Midbrain (tissue), 1 donor: Measurements from ENCODE around the gene ENPP7.

Experiments used
- DNase-seq: peaks from one replicate; lab custom pipeline; 2025; lab: John Stamatoyannopoulos, UW

The ENPP7 gene, protein sequence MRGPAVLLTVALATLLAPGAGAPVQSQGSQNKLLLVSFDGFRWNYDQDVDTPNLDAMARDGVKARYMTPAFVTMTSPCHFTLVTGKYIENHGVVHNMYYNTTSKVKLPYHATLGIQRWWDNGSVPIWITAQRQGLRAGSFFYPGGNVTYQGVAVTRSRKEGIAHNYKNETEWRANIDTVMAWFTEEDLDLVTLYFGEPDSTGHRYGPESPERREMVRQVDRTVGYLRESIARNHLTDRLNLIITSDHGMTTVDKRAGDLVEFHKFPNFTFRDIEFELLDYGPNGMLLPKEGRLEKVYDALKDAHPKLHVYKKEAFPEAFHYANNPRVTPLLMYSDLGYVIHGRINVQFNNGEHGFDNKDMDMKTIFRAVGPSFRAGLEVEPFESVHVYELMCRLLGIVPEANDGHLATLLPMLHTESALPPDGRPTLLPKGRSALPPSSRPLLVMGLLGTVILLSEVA

DNA sequence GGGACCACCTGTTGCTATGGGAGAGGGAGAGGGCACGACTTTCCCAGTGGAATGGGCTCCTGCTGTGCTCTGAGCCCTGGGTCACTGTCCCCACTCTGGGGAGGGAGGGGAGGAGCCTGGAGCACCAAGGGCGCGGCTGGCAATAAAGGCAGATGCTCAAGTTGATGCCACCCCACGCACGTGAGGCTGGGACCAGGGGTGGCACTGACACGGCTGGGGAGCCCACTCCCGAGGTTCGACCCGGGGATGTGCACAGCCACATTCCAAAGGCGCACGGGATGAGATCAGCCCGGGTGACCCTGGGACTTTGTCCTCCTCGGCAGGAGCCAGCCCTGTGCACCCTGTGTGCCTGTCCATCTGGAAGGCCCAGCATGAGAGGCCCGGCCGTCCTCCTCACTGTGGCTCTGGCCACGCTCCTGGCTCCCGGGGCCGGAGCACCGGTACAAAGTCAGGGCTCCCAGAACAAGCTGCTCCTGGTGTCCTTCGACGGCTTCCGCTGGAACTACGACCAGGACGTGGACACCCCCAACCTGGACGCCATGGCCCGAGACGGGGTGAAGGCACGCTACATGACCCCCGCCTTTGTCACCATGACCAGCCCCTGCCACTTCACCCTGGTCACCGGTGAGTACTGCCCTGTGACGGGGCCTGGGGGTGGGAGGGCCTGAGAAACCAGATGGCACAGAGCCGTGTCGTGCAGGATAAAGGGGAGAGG, at the start of gene ENPP7:
ENPP7 (plus strand) TSS at position 175 of the 715 bp plus-strand sequence; CDS start at position 372, 197 bp downstream.
- no peak for DNase-seq

DNA sequence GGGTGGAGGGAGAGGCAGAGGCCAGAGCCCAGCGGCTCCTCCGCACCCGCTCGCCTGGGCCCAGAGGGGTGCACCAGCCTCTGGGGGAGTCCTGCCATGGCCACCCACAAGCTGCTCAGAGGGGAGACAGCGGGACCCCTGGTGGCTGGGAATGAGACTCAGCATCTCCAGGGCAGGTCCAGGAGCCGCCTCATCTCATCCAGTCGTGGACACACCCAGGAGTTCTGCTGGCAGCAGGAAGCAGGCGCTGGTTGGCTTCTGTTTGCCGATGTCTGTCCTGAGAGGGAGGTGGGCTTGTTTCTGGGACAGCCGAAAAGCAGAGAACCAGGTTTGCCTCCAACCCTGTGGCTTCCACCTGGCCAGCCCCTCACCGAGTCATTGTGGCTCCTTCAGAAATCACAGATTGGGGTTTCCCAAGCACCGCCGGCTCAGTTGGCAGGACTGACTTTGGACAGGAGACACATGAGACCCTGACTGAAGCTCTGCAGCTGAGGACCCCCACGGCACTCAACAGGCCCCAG, 49.6 kb upstream of the ENPP7 start:
- no peak for DNase-seq

DNA sequence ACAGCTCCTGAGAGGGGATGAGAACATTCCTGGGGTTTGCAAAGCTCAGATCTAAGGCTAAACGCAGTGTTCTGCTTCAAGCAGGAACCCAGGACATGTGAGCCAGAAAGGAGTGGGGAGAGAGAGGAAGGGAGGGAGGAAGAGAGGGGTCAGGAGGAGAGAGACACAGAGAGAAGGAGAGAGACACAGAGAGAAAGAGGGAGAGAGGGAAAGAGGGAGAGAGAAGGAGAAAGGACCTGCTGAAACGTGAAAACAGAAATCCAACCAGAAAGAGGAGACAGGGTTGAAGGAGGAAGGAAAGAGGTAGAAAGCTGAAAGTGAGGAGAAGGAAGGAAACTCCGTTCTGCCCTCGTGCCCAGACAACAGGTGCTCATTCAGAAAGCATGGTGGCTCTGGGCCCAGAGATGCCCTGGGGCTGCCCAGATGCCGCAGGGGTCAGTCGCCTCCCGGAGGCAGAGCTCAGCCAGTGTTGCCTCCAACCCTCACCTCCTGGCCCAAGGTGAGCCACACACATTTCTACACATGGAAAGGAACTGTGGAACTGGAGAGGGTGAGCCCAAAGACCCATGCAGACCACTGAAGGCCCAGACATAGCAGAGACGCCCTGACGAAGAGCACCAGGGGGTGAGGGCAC, 49.0 kb upstream of the ENPP7 start:
- DNase-seq, result no peak

DNA sequence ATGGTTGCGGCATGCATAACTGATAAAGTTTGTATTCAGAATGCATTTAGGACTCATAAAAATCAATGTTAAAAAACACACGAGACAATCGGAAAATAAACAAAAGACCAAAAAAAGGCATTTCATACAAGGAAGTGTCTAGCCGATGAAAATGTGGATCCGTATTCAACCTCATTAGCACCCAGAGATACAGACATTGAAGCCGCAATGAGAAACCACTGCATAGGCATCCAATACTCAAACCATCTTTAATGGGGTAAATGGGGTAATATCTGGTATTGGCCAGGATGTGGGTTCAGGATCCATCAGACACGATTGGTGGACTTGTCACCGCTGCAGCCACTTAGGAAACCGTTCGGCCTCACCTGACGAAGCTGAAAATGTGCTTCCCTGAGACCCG, 47.4 kb upstream of the ENPP7 start:
- DNase-seq, result no peak

DNA sequence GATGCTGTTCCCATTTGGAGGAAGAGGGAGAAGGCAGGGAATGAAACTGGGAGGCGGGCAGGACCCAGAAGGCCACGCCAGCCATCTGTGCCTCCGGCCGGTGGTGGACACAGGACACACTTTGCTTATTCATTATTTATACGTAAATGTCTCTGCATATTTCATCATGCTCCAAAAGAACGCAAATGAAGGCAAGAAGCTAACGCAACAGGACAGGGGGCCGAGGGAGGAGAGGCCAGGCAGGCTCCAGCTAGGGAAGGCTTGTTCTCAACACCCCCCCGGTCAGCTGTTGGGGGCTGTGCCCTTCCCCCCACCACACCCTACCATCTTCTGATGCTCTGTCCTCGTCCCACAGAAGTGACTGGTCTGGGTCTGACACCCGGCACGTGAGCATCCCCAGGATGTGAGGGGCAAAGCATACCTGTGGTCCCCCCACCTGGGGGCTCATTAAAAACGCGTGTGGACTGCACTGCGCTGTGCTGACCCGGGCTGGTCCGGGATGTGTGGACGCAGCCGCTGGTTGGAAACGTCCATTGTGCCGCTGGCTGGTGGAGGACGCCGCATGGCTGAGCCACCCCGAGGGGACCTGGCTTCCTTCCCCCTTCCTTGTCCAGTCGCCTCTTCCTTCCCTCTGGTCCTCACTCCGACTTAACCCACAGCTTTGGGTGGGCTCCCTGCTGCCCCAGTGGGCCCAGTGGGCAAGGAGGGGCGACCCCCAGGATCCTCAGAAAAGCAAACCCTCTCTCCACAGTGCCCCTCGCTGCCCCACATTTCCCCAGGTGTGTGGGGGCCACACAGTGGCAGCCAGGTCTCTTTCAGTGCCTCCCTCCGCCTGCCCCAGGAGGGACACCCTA, 46.4 kb upstream of the ENPP7 start:
- DNase-seq, result no peak

DNA sequence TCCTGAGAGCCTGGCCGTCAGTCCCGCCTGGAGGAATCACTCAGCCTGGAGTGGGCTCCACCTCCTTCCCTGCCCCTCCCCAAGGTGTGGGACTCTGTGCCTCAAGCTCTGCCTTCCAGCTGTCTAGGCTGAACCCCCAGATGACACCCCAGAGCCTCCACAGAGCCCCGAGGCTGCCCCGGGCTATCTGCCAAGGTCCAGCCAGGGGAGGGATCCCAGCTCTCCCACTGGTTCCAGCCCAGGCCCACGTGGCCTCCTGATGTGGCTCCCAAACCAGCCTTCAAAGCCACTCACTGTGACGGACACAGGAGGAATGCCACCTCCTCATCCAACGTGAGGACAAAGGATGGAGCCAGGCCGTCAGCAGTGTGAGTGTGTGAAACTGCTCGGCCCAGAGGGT, 45.6 kb upstream of the ENPP7 start:
- no peak for DNase-seq

DNA sequence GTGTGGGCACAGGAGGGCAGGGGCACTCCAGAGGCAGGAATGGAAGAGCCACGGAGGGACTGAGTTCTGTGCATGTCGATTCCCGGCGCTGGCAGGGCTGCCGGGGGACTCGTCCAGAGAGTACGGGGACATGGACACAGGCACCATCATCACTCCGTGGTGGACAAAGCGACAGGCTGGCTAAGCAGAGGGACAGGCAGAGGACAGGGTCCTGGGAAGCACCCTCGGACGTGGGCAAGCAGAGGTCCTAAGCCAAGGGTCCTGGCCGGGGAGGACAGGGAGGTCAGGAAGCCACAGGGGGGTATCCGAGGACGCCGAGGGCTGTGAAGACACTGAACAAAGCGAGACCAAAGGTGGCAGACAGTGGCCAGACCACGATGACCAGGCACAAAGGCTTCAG, 44.3 kb upstream of the ENPP7 start:
- DNase-seq, result no peak

DNA sequence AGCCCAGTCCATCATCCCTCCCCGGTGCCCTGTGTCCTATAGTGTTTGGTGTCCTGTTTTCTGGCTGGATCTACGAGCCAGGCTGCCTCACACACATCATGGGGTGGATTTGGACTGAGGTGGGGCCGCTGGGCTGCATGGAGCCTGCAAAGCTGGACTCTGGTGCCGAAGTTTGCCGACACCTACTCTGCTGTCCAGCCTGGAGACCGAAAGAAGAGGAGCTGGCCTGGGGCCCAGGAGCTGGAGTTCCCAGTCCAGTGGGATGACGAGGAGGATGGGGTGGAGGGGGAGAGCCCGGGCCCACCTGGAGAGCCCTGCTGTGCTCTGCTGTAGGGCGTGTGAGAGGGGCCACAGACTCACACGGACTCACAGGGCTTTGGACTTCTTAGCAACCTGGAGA, 40.3 kb upstream of the ENPP7 start:
- no peak for DNase-seq

DNA sequence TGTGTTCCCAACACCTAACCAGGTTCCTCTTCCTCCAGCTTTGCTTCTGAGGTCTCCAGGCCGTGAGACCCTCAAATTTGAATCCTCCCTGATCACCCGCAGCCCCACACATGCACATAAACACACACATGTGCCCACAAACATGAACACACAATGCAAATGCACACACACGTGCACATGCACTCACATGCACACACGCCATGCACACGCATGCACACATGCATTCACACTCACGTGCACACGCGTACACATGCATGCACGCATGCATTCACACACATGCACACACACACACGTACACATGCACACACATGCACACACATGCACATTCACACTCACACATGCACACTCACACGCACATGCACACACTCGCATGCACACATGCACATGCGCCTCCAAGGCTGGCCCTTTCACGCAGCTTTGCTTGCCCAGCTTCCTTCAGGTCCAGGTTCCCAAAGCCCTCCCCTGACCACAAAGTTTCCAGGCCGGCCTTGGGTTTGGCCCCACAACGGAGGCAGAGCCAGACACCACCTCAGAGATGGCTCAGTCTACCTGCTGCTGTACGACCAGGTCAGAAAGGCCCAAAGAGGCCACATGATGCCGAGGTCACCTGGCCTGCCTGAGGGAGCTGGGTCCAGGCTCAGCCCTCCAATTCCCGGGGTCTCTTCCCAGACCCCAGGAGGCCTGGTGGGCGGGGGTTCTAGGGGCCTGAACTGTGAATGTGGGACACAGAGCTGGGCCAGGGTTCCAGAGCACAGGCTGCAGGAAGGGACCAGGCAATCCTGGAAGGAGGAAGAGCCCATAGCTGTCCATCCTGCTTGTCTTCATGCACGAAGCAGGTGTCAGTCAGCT, 39.5 kb upstream of the ENPP7 start:
- DNase-seq, result no peak

DNA sequence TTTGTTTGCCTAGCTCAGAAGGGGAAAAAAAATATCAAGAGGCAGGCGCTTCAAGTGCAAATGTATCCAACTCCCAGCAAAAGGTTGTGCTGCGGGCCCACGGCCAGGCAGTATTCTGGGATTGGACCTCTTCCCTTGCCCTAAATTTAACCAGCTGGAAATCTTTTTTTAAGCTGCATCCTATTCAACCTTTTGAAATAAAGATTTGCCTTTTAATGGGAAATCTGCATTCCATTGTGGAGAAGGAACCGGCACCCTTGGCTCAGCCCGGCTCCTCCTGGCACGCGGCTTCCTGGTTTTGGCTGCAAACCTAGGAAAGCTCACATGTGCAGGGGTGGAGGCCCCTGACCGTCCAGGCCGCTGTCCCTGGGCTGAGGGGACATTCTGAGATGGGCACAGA, 38.8 kb upstream of the ENPP7 start:
- DNase-seq, result peak; percentile 58

DNA sequence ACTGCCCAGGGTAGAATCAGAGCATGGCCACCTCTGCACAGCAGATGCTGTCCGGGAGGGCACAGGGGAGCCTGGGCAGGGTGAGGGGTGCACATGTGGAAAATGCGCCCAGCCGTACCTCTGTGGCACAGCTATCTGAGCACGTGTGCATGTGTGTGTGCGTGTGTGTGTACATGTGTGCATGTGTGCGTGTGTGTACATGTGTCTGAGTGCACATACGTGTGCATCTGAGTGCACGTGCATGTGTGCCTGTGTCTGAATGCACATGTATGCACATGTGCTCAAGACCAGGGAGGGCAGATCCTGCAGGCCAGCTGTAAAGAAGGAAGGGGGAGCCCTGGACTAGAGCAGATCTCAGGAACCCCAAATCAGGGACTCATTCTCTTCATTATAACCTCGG, 37.3 kb upstream of the ENPP7 start:
- no peak for DNase-seq

DNA sequence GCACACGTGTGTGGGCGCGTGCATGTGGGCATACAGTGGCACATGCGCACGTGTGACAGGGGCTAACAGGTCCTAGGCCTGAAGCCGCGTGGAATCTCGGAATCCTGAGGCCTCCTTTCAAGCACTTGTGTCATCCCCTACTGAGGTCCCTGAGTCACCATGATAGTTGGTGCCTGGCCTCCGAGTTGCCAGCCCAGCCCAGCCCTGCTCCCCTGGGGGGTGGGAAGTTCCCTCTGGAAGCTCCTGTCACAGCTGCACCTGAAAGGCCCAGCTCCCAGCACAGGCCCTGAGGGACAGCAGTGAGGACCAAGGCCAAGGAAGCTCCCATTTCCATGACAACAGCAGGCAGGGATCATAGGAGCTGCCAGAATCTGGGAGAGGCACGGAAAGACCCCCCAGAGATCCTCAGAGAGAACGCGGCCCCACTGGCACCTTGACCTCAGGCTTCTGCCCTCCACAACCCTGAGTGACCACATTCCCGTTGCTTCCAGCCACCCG, 35.4 kb upstream of the ENPP7 start:
- DNase-seq, result no peak

DNA sequence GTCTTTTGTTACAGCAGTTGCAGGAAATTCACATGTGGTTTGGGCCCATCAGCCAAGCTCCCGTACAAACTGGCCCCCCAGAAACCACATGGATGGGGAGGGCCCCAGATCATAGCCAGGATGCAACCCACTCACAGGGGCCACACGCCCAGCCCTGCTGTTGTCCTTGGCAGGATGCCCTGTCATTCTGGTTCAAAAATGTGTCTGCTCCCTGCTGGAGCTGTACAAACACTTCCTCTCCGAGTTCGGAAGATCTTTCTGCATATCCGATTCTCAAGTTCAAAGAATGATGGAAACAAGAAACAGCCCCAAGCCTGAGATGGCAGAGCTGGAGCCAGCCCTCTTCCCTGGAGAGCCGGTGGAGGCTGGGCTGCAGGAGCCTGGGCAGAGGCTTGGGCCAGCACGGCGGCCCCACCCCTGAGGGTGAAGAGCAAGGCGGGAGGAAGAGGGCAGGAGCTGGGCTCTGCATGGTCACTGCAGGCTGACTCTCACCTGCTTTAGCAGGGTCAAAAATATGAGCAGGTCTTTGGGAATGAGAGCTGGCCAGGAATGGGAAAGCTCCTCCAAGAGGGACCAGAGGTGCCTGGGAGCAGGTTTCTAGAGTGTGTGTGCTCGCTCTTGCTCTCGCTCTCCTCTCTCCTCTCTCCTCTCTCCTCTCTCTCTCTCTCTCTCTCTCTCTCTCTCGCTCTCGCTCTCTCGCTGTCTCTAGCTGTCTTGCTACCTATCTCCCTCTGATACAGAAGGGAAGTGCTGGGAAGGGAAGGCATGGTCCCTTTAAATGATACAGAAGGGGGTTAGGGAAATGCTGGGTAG, 34.7 kb upstream of the ENPP7 start:
- DNase-seq, result no peak

DNA sequence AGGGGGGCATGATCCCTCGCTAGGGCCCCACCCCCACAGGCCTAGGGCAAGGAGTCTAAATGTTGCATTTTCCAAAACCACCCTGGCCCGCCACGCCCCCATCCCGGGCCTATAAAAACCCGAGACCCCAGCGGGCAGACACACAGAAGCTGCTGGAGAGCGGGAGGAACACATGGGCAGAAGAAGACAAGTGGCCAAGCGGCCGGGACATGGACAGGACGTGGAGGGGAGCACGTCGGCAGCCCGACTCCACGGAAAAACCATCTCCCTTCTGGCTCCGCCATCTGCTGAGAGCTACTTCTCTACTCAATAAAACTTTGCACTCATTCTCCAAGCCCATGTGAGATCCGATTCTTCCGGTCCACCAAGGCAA, 34.1 kb upstream of the ENPP7 start:
- no peak for DNase-seq

DNA sequence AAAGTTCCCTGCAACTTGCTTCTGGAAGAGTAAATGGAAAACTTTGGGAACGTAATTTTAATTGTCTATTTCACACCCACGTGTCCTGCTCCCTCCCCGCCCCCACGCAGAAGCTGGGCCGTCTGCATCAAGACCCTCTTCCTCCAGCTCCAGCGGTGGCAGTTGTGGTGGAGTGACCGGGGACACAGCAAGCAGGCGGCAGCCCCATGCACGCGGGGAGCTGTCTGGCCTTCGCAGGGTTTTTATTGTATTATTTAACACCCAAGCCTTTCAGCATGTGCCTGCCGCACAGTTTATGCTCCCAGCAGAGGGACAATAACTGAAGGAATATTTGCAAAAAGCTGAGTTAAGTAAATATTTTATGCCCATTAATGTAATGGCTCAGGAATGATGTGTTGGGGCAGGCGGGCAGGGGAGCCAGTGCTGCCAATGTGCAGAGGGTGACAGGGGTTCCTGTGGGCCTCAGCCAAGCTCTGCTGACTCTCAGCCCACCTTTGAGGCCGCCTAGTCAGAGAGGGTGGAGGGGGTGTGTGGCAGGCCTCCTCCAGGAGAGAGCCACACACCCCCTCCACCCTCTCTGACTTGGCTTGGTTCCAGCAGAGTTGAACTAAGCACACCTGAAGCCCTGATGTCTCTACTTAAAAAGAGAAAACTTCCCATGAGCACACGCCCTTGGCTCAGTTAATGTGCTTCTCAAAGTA, 32.4 kb upstream of the ENPP7 start:
- DNase-seq, result no peak

DNA sequence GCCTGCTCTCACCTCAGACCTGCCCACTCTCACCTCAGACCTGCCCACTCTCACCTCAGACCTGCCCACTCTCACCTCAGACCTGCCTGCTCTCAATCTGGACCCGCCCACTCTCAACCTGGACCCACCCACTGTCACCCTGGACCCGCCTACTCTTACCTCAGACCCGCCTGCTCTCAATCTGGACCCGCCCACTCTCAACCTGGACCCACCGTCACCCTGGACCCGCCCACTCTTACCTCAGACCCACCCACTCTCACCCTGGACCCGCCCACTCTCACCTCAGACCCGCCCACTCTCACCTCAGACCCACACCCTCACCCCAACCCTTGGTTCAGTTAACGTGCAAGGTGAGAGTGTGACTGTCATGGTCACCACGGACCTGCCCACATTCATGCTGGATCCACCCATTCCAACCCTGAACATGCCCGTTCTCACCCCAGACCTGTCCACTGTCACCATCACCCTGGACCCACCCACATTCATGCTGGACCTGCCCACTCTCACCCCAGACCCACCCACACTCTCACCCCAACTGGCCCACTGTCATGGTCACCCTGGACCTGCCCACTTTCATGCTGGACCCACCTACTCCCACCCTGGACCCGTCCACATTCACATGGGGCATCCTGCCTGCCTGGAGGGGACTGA, 31.2 kb upstream of the ENPP7 start:
- DNase-seq, result no peak

DNA sequence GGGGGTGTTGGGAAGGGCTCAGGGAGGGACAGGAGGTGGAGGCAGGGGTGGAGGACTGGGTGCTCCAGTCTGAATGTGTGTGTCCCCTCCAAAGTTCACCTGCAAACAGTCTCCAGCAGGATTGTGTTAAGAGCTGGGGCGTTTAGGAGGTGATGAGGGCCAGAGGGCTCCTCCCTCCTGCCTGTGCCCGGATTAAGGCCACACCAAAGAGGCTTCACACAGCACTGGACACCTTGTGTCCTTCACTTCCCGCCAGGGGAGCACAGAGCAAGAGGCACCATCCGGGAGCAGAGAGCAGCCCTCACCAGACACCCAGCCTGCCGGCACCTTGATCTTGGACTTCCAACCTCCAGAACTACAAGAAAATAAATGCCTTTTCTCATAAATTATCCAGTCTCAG, 30.2 kb upstream of the ENPP7 start:
- DNase-seq, result no peak

DNA sequence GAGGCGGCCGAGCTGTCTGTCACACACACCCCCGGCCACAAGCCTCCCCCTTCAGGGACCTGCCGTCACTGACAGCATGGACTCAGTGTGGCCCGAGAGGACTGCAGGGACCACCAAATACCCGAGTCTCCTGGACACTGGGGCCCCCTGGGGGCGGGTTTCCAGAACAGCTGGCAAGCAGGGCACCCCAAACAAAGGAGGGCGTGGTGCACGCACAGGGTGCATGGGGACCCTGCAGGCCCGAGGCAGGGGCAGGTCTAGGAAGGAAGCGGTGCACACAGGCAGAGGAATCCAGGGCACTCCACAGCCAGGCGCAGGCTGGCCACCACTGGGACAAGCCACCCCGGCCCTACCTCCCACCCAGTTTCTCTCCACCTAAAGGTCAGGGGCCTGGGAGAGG, 28.7 kb upstream of the ENPP7 start:
- no peak for DNase-seq
